Neutrophil (primary cell): ENCODE data around the gene HOXD4.

ENCODE experiments used
- H3K27ac ChIP-seq: fragments of 200-600 bp; sonication (generic); 2 replicates; pipeline ENCODE4 v1.5.1; 2016; ENCODE audit warnings: mild to moderate bottlenecking, moderate library complexity
- H3K27me3 ChIP-seq: fragments of 200-600 bp; sonication (generic); 2 replicates; pipeline ENCODE4 v1.6.0; 2016; ENCODE audit warnings: mild to moderate bottlenecking
- H3K36me3 ChIP-seq: fragments of 200-600 bp; sonication (generic); 2 replicates; pipeline ENCODE4 v1.5.1; 2017
- H3K4me1 ChIP-seq, 2 experiments: fragments of 200-600 bp in 1 of 2; sonication (generic) in 1 of 2; 1 replicate in 1 of 2; 2 replicates in 1 of 2; pipeline versions ENCODE4 v1.5.1 to v1.6.1; 2013 to 2016; ENCODE audit warnings: low read depth in 1 of 2, low read length in 1 of 2, mild to moderate bottlenecking in 1 of 2, moderate library complexity in 1 of 2; ENCODE audit not compliant: control insufficient read depth in 1 of 2, insufficient read depth in 1 of 2
- H3K4me3 ChIP-seq, 2 experiments: fragments of 200-600 bp in 1 of 2; sonication (generic) in 1 of 2; 1 replicate in 1 of 2; 2 replicates in 1 of 2; pipeline ENCODE4 v1.5.1; 2013 to 2016; ENCODE audit warnings: low read depth in 1 of 2, low read length in 1 of 2, mild to moderate bottlenecking in 1 of 2, moderate library complexity in 1 of 2
- H3K9me3 ChIP-seq: fragments of 200-600 bp; sonication (generic); 2 replicates; pipeline ENCODE4 v1.5.1; 2016
- CTCF ChIP-seq: fragments of 200-600 bp; sonication (generic); IDR thresholded peaks from 2 replicates; pipeline ENCODE4 v1.5.1; 2016; ENCODE audit warnings: antibody characterized with exemption

The HOXD4 gene

DNA sequence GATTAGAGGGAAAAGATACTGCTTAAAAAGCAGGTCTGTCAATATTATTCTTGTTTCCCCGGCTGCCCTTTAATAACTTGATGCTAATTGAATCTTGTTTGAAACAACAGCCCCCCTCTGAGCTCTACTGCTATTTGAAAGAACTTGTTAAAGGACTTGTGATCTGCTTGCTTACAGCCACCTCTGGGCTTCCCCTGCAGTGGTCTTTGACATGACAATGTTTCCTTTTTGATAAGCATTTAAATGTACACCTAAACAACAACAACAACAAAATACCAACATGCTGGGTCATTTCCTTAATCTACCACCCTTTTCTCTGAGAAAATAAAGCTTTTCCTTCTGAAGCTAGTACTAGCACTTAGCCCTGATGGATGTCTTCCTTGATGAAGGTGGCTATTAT is 41.0 kb downstream of the HOXD4 start:
- no peak overlapping the region for H3K27ac ChIP-seq
- peaks cover 23 to 24% of the 10 kb centered on the region in 2 experiments for H3K4me1 ChIP-seq
- no peaks in the 10 kb centered on the region for H3K36me3 ChIP-seq
- TF ChIP-seq CTCF, result no peak
- no peaks in the 10 kb centered on the region for H3K9me3 ChIP-seq
- H3K27me3 ChIP-seq, result peaks cover 99% of the 10 kb centered on the region
- H3K4me3 ChIP-seq, result no peak overlapping the region

- TF ChIP-seq CTCF, result no peak
- H3K36me3 ChIP-seq, result no peaks in the 10 kb centered on the region
- H3K4me1 ChIP-seq, result peaks cover 16 to 17% of the 10 kb centered on the region in 2 experiments
- no peak overlapping the region for H3K4me3 ChIP-seq
- no peak overlapping the region for H3K27ac ChIP-seq
- H3K9me3 ChIP-seq, result no peaks in the 10 kb centered on the region
- peaks cover 99% of the 10 kb centered on the region for H3K27me3 ChIP-seq
These were observed 41.7 kb downstream of the HOXD4 start for GRCh38 chr2:176193048-176193447.

DNA sequence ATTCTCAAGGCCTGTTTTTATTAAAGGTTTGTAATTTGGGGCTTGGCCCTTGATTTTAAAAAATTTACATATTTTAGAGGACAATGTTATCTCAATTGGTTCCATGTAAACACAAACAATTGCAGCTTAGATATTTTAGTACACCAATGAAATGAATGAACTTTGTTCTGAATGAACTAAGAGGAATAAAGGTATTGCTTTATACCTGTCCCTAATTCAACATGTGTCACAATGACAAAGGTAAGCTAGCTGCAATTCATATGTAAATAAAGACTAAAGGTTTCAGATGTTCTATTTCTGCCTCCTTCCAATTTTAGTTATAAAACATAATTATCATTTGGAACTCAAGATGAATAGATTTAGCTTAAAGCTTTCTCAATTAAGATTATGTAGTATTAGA is 48.6 kb downstream of the HOXD4 start:
- H3K9me3 ChIP-seq, result no peaks in the 10 kb centered on the region
- H3K27me3 ChIP-seq, result peaks cover 97% of the 10 kb centered on the region
- no peaks in the 10 kb centered on the region for H3K4me1 ChIP-seq
- no peak overlapping the region for H3K4me3 ChIP-seq
- no peaks in the 10 kb centered on the region for H3K36me3 ChIP-seq
- no peak overlapping the region for H3K27ac ChIP-seq
- TF ChIP-seq CTCF, result no peak

- TF ChIP-seq CTCF, result no peak
- H3K27me3 ChIP-seq, result peaks cover 98% of the 10 kb centered on the region
These were observed 49.6 kb downstream of the HOXD4 start for GRCh38 chr2:176200971-176201370.

GRCh38 chr2:176202491-176202890 is 51.1 kb downstream of the HOXD4 start:
- H3K36me3 ChIP-seq, result no peaks in the 10 kb centered on the region
- TF ChIP-seq CTCF, result no peak
- no peak overlapping the region for H3K4me3 ChIP-seq
- H3K27ac ChIP-seq, result no peak overlapping the region
- H3K4me1 ChIP-seq, result no peaks in the 10 kb centered on the region
- H3K27me3 ChIP-seq, result peaks cover 92% of the 10 kb centered on the region
- H3K9me3 ChIP-seq, result no peaks in the 10 kb centered on the region

More at GRCh38 chr2:176200971-176201370, 49.6 kb downstream of the HOXD4 start:
- H3K4me3 ChIP-seq, result no peak overlapping the region
- no peaks in the 10 kb centered on the region for H3K36me3 ChIP-seq
- H3K9me3 ChIP-seq, result no peaks in the 10 kb centered on the region
- H3K4me1 ChIP-seq, result no peaks in the 10 kb centered on the region
- no peak overlapping the region for H3K27ac ChIP-seq
